HepG2 (cell line): ENCODE measurements around the gene JMJD1C.

Experiments used
- CCDC6 ChIP-seq: sonication (generic); formaldehyde crosslinking; IDR thresholded peaks from 2 replicates; pipeline ENCODE4 v1.8.1; 2022; ENCODE audit warnings: mild to moderate bottlenecking, missing genetic modification reagents, moderate library complexity
- ELF1 ChIP-seq: sonication (generic); formaldehyde crosslinking; IDR thresholded peaks from 2 replicates; pipeline ENCODE4 v1.4.0; 2020; ENCODE audit warnings: missing genetic modification reagents
- EZH2 ChIP-seq: conservative IDR thresholded peaks from 2 replicates; pipeline ENCODE4 v1.6.1; 2012; ENCODE audit warnings: mild to moderate bottlenecking, low read depth, low read length, moderate library complexity
- FOXK2 ChIP-seq: fragments of 450-650 bp; IDR thresholded peaks from 2 replicates; pipeline ENCODE4 v1.6.1; 2016
- HDAC6 ChIP-seq: fragments of 200-600 bp; sonication (generic); IDR thresholded peaks from 2 replicates; pipeline ENCODE4 v1.7.0; 2017; ENCODE audit warnings: mild to moderate bottlenecking, antibody characterized with exemption, low read length, low read depth
- HNRNPLL ChIP-seq: fragments of 200-400 bp; formaldehyde crosslinking; IDR thresholded peaks from 2 replicates; pipeline ENCODE4 v1.6.1; 2017; ENCODE audit warnings: mild to moderate bottlenecking, low read depth, low read length; ENCODE audit not compliant: poor library complexity, severe bottlenecking
- KAT8 ChIP-seq: IDR thresholded peaks from 2 replicates; pipeline ENCODE4 v1.6.1; 2016; ENCODE audit warnings: missing genetic modification reagents, missing compliant biosample characterization
- MXD4 ChIP-seq: IDR thresholded peaks from 2 replicates; pipeline ENCODE4 v1.6.1; 2016; ENCODE audit warnings: mild to moderate bottlenecking, missing biosample characterization, missing genetic modification reagents
- PCBP1 ChIP-seq: fragments of 200-400 bp; formaldehyde crosslinking; IDR thresholded peaks from 2 replicates; pipeline ENCODE4 v1.6.1; 2017; ENCODE audit warnings: mild to moderate bottlenecking, low read depth, low read length, borderline replicate concordance
- WIZ ChIP-seq: sonication (generic); formaldehyde crosslinking; IDR thresholded peaks from 2 replicates; pipeline ENCODE4 v1.5.1; 2020; ENCODE audit warnings: mild to moderate bottlenecking, missing genetic modification reagents
- ZNF124 ChIP-seq: sonication (generic); formaldehyde crosslinking; IDR thresholded peaks from 2 replicates; pipeline ENCODE4 v1.4.0; 2020; ENCODE audit warnings: missing genetic modification reagents
- ZNF33B ChIP-seq: sonication (generic); formaldehyde crosslinking; IDR thresholded peaks from 2 replicates; pipeline ENCODE4 v1.5.1; 2020; ENCODE audit warnings: mild to moderate bottlenecking, missing genetic modification reagents
- TF ChIP-seq, protein P1 (sequence below): sonication (generic); formaldehyde crosslinking; IDR thresholded peaks from 2 replicates; pipeline ENCODE4 v1.5.0; 2020; ENCODE audit warnings: mild to moderate bottlenecking, missing genetic modification reagents, moderate library complexity
- TF ChIP-seq, protein P2 (sequence below): sonication (generic); formaldehyde crosslinking; IDR thresholded peaks from 2 replicates; pipeline ENCODE4 v1.8.0; 2022; ENCODE audit warnings: missing genetic modification reagents, mild to moderate bottlenecking, borderline replicate concordance

DNA sequence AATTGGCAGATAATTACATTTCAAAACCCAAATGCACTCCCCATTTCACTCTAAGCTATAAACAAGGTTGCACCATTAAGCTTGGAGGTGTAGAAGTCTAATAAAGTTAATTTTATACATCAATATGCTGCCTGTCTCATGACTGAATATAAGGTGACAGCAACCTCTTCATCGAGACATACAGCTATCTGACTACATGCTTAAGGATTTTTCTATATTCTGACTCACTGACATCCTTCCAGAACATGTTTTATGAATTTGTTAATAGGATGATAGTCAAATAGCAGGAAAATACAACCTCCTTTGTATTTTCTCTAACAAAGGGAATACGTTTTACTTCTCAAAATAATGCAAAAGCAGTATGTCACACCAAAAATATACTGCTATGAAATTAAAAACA, 256.1 kb downstream of the JMJD1C start:
- TF ChIP-seq PCBP1 (no peak), CCDC6 (CRISPR knock-in tag) (no peak), ZNF33B (CRISPR knock-in tag) (no peak), WIZ (CRISPR knock-in tag) (no peak), ELF1 (CRISPR knock-in tag) (no peak), KAT8 (no peak), HDAC6 (no peak), FOXK2 (no peak), EZH2 (no peak), MXD4 (CRISPR knock-in tag) (no peak), HNRNPLL (no peak), ZNF124 (CRISPR knock-in tag) (no peak)
- TF ChIP-seq, protein P1, sequence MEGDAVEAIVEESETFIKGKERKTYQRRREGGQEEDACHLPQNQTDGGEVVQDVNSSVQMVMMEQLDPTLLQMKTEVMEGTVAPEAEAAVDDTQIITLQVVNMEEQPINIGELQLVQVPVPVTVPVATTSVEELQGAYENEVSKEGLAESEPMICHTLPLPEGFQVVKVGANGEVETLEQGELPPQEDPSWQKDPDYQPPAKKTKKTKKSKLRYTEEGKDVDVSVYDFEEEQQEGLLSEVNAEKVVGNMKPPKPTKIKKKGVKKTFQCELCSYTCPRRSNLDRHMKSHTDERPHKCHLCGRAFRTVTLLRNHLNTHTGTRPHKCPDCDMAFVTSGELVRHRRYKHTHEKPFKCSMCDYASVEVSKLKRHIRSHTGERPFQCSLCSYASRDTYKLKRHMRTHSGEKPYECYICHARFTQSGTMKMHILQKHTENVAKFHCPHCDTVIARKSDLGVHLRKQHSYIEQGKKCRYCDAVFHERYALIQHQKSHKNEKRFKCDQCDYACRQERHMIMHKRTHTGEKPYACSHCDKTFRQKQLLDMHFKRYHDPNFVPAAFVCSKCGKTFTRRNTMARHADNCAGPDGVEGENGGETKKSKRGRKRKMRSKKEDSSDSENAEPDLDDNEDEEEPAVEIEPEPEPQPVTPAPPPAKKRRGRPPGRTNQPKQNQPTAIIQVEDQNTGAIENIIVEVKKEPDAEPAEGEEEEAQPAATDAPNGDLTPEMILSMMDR (CRISPR knock-in tag), result no peak
- TF ChIP-seq, protein P2, sequence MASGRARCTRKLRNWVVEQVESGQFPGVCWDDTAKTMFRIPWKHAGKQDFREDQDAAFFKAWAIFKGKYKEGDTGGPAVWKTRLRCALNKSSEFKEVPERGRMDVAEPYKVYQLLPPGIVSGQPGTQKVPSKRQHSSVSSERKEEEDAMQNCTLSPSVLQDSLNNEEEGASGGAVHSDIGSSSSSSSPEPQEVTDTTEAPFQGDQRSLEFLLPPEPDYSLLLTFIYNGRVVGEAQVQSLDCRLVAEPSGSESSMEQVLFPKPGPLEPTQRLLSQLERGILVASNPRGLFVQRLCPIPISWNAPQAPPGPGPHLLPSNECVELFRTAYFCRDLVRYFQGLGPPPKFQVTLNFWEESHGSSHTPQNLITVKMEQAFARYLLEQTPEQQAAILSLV, result no peak
